SKM-1 (cell line): ENCODE data around the gene REPS2.

Source experiments
- DNase-seq: peaks from one replicate; lab custom pipeline; 2025; ENCODE audit not compliant: unreplicated experiment; lab: John Stamatoyannopoulos, UW

Gene REPS2

GRCh38 chrX:17032351-17032750 is 85.9 kb downstream of the REPS2 start:
- DNase-seq = no peak

GRCh38 chrX:17033225-17033624 is 86.8 kb downstream of the REPS2 start:
- DNase-seq = no peak

- no peak for DNase-seq
Observed at GRCh38 chrX:17035111-17035510, 88.7 kb downstream of the REPS2 start.

GRCh38 chrX:17036171-17036961 is 89.9 kb downstream of the REPS2 start:
- no peak for DNase-seq

GRCh38 chrX:17038277-17038676 is 91.8 kb downstream of the REPS2 start:
- DNase-seq = no peak

- DNase-seq = no peak
Observed at GRCh38 chrX:17038681-17039161, 92.3 kb downstream of the REPS2 start.

GRCh38 chrX:17039826-17040225 is 93.4 kb downstream of the REPS2 start:
- DNase-seq = no peak

- DNase-seq = no peak
Observed at GRCh38 chrX:17040711-17041110, 94.3 kb downstream of the REPS2 start.

- no peak for DNase-seq
Observed at GRCh38 chrX:17042037-17042436, 95.6 kb downstream of the REPS2 start.

- DNase-seq = peak; percentile 12
Observed at GRCh38 chrX:17046478-17047097, 100.1 kb downstream of the REPS2 start.

- DNase-seq = no peak
Observed at GRCh38 chrX:17047224-17047623, 100.8 kb downstream of the REPS2 start.

GRCh38 chrX:17052210-17052609 is 105.8 kb downstream of the REPS2 start:
- DNase-seq = no peak

- DNase-seq = no peak
Observed at GRCh38 chrX:17052793-17053192, 106.3 kb downstream of the REPS2 start.

- DNase-seq = no peak
Observed at GRCh38 chrX:17053502-17053901, 107.0 kb downstream of the REPS2 start.

- DNase-seq = no peak
Observed at GRCh38 chrX:17056868-17057608, 110.6 kb downstream of the REPS2 start.

GRCh38 chrX:17062065-17062464 is 115.6 kb downstream of the REPS2 start:
- no peak for DNase-seq

GRCh38 chrX:17065100-17065499 is 118.6 kb downstream of the REPS2 start:
- no peak for DNase-seq

GRCh38 chrX:17067534-17067933 is 121.1 kb downstream of the REPS2 start:
- DNase-seq = no peak

GRCh38 chrX:17072301-17072700 is 125.8 kb downstream of the REPS2 start:
- DNase-seq = no peak

GRCh38 chrX:17072721-17073230 is 126.3 kb downstream of the REPS2 start:
- no peak for DNase-seq

- DNase-seq = no peak
Observed at GRCh38 chrX:17075004-17075403, 128.5 kb downstream of the REPS2 start.

- no peak for DNase-seq
Observed at GRCh38 chrX:17077361-17077760, 130.9 kb downstream of the REPS2 start.
